ENCODE data around the gene MTIF3. TPM values are rescaled to one million over a fixed set of nuclear protein-coding genes. Genes with fewer than 3 reads are reported as not detected.

Gene MTIF3
- total RNA-seq, 4 donors from 2014 or later, result 48.5 to 81.7 (median 73.9) TPM

DNA sequence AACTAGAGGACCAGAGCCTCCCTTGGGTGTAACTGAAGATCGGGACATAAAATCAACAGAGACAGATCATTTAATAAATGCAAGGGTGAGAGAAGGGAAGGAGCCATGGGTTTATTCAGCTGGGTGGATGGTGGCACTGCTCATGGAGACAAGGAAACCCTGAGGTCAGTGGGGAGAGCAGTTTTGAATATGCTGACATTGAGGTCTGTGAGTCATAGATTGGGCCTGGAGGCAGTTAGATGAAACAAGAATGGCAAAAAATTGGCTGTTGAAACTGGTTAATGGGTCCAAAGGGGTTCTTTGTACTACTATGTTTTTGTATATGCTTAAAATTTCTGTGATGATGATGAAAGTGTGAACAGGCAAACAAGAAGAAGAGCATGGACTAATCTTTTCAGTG lies 31.0 kb downstream of the MTIF3 start:
- TF ChIP-seq, protein P1, sequence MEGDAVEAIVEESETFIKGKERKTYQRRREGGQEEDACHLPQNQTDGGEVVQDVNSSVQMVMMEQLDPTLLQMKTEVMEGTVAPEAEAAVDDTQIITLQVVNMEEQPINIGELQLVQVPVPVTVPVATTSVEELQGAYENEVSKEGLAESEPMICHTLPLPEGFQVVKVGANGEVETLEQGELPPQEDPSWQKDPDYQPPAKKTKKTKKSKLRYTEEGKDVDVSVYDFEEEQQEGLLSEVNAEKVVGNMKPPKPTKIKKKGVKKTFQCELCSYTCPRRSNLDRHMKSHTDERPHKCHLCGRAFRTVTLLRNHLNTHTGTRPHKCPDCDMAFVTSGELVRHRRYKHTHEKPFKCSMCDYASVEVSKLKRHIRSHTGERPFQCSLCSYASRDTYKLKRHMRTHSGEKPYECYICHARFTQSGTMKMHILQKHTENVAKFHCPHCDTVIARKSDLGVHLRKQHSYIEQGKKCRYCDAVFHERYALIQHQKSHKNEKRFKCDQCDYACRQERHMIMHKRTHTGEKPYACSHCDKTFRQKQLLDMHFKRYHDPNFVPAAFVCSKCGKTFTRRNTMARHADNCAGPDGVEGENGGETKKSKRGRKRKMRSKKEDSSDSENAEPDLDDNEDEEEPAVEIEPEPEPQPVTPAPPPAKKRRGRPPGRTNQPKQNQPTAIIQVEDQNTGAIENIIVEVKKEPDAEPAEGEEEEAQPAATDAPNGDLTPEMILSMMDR (IDR thresholded peaks at IDR 0.05), result no peak
- ATAC-seq (ENCODE audit: low FRiP score), result no peak
- DNase-seq (ENCODE audit: low spot score), result no peak

DNA sequence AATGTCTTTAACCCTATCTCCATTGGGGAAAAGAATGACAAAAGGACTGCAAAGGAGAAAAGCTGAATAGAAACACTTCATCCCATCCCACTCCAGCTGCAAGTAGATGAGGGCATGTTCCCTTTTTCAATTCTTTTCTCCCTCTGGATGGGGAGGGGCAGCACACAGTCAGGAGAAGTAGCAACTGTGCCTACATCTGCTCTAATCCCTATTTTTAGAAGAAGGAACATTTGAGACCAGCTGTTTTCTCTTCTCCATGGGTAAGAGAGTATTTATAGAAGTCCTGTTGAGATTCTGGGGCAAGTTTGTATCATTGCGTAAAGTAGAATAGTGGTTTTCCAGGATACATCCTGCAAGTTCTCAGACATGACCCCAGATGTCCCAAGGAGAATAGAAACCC lies 35.2 kb downstream of the MTIF3 start:
- no peak for ATAC-seq (ENCODE audit: low FRiP score)
- TF ChIP-seq, protein P1 (IDR thresholded peaks at IDR 0.05), result no peak
- no peak for DNase-seq (ENCODE audit: low spot score)

DNA sequence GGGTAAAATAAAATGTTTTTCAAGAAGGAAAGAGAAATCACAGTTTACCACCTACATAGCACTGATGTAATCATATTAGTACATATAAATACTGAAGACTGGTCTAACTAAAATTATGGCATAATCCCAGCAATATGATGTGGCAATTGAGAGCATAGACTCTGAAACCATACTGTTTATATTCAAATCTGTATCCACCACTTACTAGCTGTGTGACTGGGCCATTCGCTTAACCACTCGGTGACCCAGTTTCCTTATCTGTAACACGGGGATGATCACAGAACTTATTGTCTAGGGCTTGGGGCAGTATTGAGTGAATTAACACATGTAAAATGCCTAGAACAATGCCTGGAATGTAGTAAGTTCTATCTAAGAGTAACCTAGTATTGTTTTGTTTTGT lies 39.0 kb downstream of the MTIF3 start:
- no peak for DNase-seq (ENCODE audit: low spot score)
- ATAC-seq (ENCODE audit: low FRiP score), result no peak

DNA sequence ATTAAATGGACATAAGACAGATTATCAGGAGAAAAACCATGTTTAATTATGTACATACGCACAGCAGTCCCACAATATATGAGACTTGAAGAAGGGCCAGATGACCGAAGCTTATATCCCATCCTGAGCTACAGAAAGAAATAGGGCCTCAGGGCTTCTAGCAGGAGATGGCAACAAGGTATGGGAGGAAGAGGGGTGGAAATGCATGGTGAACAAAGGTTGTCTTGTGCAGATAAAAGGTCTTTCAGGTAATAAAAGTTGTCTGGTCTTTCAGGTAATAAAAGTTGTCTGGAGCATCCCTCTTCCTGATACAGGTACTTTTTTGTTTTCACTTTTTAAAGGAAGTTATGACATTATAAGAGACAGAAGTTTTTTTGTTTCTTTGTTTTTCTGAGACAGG lies 41.4 kb downstream of the MTIF3 start:
- ATAC-seq (ENCODE audit: low FRiP score) (no peak), DNase-seq (ENCODE audit: low spot score) (no peak)
- TF ChIP-seq, protein P1 (IDR thresholded peaks at IDR 0.05), result no peak

More for the DNA sequence above, 39.0 kb downstream of the MTIF3 start:
- TF ChIP-seq, protein P1 (IDR thresholded peaks at IDR 0.05), result no peak

DNA sequence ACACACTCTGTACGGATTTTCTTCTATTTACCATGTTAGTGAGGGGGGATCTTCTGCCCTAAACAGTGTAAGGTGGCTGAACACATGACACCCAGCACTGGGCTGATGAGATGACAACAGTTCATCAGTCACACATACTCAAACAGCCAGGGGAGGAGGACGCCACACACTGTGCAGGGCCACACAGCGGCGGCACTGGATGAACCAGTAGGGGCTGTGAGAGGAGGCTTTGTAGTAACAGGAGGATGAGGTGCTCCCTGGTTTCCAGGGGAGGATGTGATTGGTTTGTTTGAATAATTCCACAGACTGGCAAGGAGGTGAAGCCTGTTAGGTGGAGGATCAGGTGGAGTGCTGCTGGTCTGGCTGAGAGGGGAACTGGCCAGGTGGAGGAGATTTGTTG lies 42.3 kb downstream of the MTIF3 start:
- DNase-seq (ENCODE audit: low spot score), result no peak
- TF ChIP-seq, protein P1 (IDR thresholded peaks at IDR 0.05), result no peak
- ATAC-seq (ENCODE audit: low FRiP score), result no peak

DNA sequence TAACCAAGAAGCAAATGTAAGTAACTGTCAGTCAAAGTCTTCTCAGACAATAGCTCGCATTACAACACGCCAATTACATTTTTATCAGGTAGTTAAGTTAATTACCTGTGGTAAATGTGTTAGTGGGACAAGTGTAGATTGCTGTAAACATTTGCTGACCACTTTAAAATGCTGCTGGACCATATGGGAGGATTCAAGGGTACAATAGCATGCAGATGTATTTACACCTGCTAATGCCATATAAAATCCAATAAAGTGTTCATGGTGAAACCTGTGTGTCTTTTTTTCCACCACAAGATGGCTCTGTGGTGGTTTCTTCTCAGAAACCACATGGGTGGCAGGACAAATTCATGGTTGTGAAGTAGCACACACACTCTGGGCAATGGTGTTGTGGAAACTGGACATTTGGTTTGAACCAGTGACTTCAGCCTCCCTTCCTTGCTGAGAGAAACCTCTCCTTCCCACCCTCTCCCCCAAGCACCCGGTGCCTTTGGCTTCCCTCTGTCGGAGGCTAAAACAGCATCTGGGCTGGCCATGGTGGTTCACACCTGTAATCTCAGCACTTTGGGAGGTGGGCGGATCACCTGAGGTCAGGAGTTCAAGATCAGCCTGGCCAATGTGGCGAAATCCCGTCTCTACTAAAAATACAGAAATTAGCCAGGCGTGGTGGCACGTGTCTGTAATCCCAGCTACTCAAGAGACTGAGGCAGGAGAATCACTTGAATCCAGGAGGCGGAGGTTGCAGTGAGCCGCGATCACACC lies 44.0 kb downstream of the MTIF3 start:
- DNase-seq (ENCODE audit: low spot score) (no peak), ATAC-seq (ENCODE audit: low FRiP score) (no peak)
- TF ChIP-seq, protein P1 (IDR thresholded peaks at IDR 0.05), result no peak

DNA sequence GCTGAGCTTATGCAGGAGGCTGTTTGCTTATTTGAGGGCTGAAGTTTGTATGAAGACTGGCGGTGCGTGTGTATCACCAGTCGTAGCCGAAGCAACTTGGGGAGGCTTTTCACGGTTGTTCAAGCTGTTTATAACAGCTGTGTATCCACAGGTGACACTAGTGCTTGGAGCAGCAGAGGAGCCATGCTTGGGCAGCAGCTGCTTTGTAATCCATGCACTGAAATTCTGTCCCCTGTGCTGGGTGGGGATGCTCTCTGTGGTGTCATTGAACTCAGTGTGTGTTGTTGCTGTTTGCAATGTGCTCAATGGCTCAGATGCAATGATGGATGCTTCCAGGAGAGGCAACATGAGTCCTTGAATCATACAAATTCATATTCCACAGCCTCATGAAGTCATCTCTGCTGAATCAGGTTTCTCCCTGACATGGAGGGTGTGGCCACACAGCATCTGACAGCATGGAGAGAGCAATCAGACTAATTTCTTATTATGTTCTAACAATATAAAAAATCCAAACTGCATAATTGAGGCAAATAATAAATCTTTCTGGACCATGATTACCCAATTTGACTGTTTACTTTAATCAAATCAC lies 44.7 kb downstream of the MTIF3 start:
- DNase-seq (ENCODE audit: low spot score) (no peak), ATAC-seq (ENCODE audit: low FRiP score) (no peak)
- TF ChIP-seq, protein P1 (IDR thresholded peaks at IDR 0.05), result no peak

All from omental fat pad (tissue), 4 donors.